Tibial nerve (tissue), 4 donors: ENCODE results near the gene FBXL15. TPM values are rescaled to one million over a fixed set of nuclear protein-coding genes. Genes with fewer than 3 reads are reported as not detected.

Experiments
- DNase-seq, 2 donors: peaks; one replicate each; pipeline ENCODE4 v3.0.0-alpha.2; 2019; ENCODE audit warnings: low spot score in 2 of 2
- H3K27ac ChIP-seq, 4 donors: fragments of 200-600 bp; sonication (generic) in 3 of 4; one replicate each; pipeline ENCODE4 v1.5.1; 2017 to 2019; ENCODE audit warnings: mild to moderate bottlenecking in 1 of 4
- H3K27me3 ChIP-seq, 2 donors: fragments of 200-600 bp; sonication (generic) in 1 of 2; one replicate each; pipeline versions ENCODE4 v1.5.1 to v1.6.0; 2017 to 2019
- H3K36me3 ChIP-seq, 3 donors: fragments of 200-600 bp; sonication (generic); one replicate each; pipeline ENCODE4 v1.5.1; 2018 to 2019
- H3K4me1 ChIP-seq, 4 donors: fragments of 200-600 bp; sonication (generic) in 3 of 4; one replicate each; pipeline ENCODE4 v1.5.1; 2017 to 2019
- H3K4me3 ChIP-seq, 4 donors: fragments of 200-600 bp; sonication (generic) in 3 of 4; one replicate each; pipeline ENCODE4 v1.5.1; 2017 to 2019; ENCODE audit warnings: mild to moderate bottlenecking in 1 of 4, moderate library complexity in 1 of 4
- H3K9me3 ChIP-seq, 4 donors: fragments of 200-600 bp; sonication (generic) in 3 of 4; one replicate each; pipeline ENCODE4 v1.5.1; 2017 to 2019
- CTCF ChIP-seq, 5 experiments: fragments of 200-600 bp in 3 of 5; fragments of 450-650 bp in 2 of 5; sonication (generic) in 3 of 5; IDR thresholded peaks; one replicate each; pipeline ENCODE4 v1.5.1; 2016 to 2019; ENCODE audit warnings: antibody characterized with exemption in 5 of 5, mild to moderate bottlenecking in 3 of 5, moderate library complexity in 2 of 5
- EP300 ChIP-seq, 2 donors: sonication (generic); formaldehyde crosslinking; IDR thresholded peaks; one replicate each; pipeline ENCODE4 v1.6.1; 2017; ENCODE audit warnings: antibody characterized with exemption in 2 of 2, mild to moderate bottlenecking in 1 of 2
- POLR2A ChIP-seq, 2 donors: fragments of 450-650 bp; IDR thresholded peaks; one replicate each; pipeline ENCODE4 v1.6.1; 2017; ENCODE audit warnings: antibody characterized with exemption in 2 of 2, mild to moderate bottlenecking in 2 of 2, moderate library complexity in 2 of 2
- WGBS, 2 donors: methylation state at CpG; one replicate each; pipeline ENCODE4 v1.1.5; 2018; 5-methylcytosine and 5-hydroxymethylcytosine counted together
- total RNA-seq, 4 donors: library from RNA; depleted of rRNA; stranded (reverse); fragments of >200 nt; gene quantifications; one replicate each; pipeline ENCODE4 v1.1.0, GENCODE V29; 2016

Gene FBXL15
- total RNA-seq, 4 donors from 2014 or later, result 25.8 to 51.1 (median 46.2) TPM

- H3K4me3 ChIP-seq, result no peak overlapping the region
- TF ChIP-seq POLR2A (IDR thresholded peaks at IDR 0.05) (no peak), EP300 (IDR thresholded peaks at IDR 0.05) (no peak), CTCF (IDR thresholded peaks at IDR 0.05) (no peak)
- peaks cover 0 to 60% (median 32%) of the 10 kb centered on the region in 4 donors for H3K4me1 ChIP-seq
- peaks cover 0 to 48% (median 11%) of the 10 kb centered on the region in 3 donors for H3K36me3 ChIP-seq
- 89% methylated on average over 14 of the region's 14 CpGs for WGBS, 2 donors
- H3K27me3 ChIP-seq, result no peaks in the 10 kb centered on the region
- no peak for DNase-seq
- H3K9me3 ChIP-seq, result no peaks in the 10 kb centered on the region
- peak overlapping the region in 2 of 4 donors; percentile 97 to 98 for H3K27ac ChIP-seq
Measured at GRCh38 chr10:102397222-102398171, 23.1 kb upstream of the FBXL15 start.

- peaks cover 0 to 58% (median 30%) of the 10 kb centered on the region in 4 donors for H3K4me1 ChIP-seq
- H3K27ac ChIP-seq, result peak overlapping the region in 3 of 4 donors; percentile 86 to 95 (median 91)
- 87 to 89% methylated on average over 21 of the region's 21 CpGs for WGBS, 2 donors
- no peaks in the 10 kb centered on the region for H3K27me3 ChIP-seq
- peak overlapping the region in 2 of 4 donors; percentile 60 to 72 for H3K4me3 ChIP-seq
- no peak for DNase-seq
- H3K36me3 ChIP-seq, result peaks cover 0 to 57% (median 11%) of the 10 kb centered on the region in 3 donors
- TF ChIP-seq CTCF (IDR thresholded peaks at IDR 0.05), result no peak
- no peaks in the 10 kb centered on the region for H3K9me3 ChIP-seq
Measured at GRCh38 chr10:102398172-102399020, 22.2 kb upstream of the FBXL15 start.

GRCh38 chr10:102399217-102400021 lies 21.2 kb upstream of the FBXL15 start:
- Histone ChIP-seq H3K9me3 (no peaks in the 10 kb centered on the region), H3K27me3 (no peaks in the 10 kb centered on the region), H3K4me1 (peaks cover 0 to 57% (median 27%) of the 10 kb centered on the region in 4 donors), H3K27ac (peak overlapping the region; percentile 86 to 95 (median 90)), H3K36me3 (peaks cover 0 to 58% (median 11%) of the 10 kb centered on the region in 3 donors), H3K4me3 (peak overlapping the region; percentile 58 to 75 (median 66))
- TF ChIP-seq POLR2A (IDR thresholded peaks at IDR 0.05) (peak; percentile 33 to 65), CTCF (IDR thresholded peaks at IDR 0.05) (peak; percentile 92 to 98 (median 97)), EP300 (IDR thresholded peaks at IDR 0.05) (peak in 1 of 2 donors; percentile 86)
- DNase-seq, result peak; percentile 81 to 85
- WGBS, 2 donors, result 4% methylated on average over 24 to 42 of the region's 72 CpGs

GRCh38 chr10:102400076-102400475 lies 20.6 kb upstream of the FBXL15 start:
- 79 to 84% methylated on average over 9 to 16 of the region's 17 CpGs for WGBS, 2 donors
- Histone ChIP-seq H3K36me3 (peaks cover 0 to 58% (median 11%) of the 10 kb centered on the region in 3 donors), H3K4me3 (peak overlapping the region in 1 of 4 donors; percentile 60), H3K9me3 (no peaks in the 10 kb centered on the region), H3K27ac (peak overlapping the region in 1 of 4 donors; percentile 86), H3K4me1 (peaks cover 0 to 51% (median 27%) of the 10 kb centered on the region in 4 donors), H3K27me3 (no peaks in the 10 kb centered on the region)
- DNase-seq, result no peak
- TF ChIP-seq EP300 (IDR thresholded peaks at IDR 0.05) (no peak), CTCF (IDR thresholded peaks at IDR 0.05) (no peak), POLR2A (IDR thresholded peaks at IDR 0.05) (no peak)
